ENCODE measurements around the gene LAMC2. TPM values are rescaled to one million over a fixed set of nuclear protein-coding genes. Genes with fewer than 3 reads are reported as not detected.

Gene LAMC2
- polyA plus RNA-seq = 10 to 100 TPM in 1 of 4 donors, 1 to 10 TPM in 3; 2.4 to 70.6 (median 6.2) TPM
- long read RNA-seq, donor 1 = 0 reads
- long read RNA-seq, donor 2, full-length matches to known transcripts = 2 of 11 reads
- long read RNA-seq, donor 2, partial matches to known transcripts = 9 of 11 reads
- long read RNA-seq, donor 2, other reads (novel, unspliced or antisense) = 0 of 11 reads
- long read RNA-seq, donor 3, partial matches to known transcripts = 13 of 13 reads
- long read RNA-seq, donor 3, other reads (novel, unspliced or antisense) = 0 of 13 reads
- long read RNA-seq, donor 4 = 0 reads
- long read RNA-seq, donor 5 = 0 reads
- long read RNA-seq, donor 6 = 0 reads
- long read RNA-seq, donor 7 = 0 reads
- long read RNA-seq, donor 8 = 0 reads
- long read RNA-seq, donor 9 = 0 reads
- long read RNA-seq, donor 10, full-length matches to known transcripts = 3 of 3 reads
- long read RNA-seq, donor 10, partial matches to known transcripts = 0 of 3 reads
- long read RNA-seq, donor 10, other reads (novel, unspliced or antisense) = 0 of 3 reads

- H3K4me1 ChIP-seq (ENCODE audit: control insufficient read depth in 3 of 3, insufficient read depth in 2 of 3, low read depth in 1 of 3, low read length in 2 of 3) = peaks cover 0 to 13% (median 0%) of the 10 kb centered on the region in 3 donors
- H3K27ac ChIP-seq (ENCODE audit: low read depth in 1 of 3, low read length in 2 of 3) = peak within 1 kb of the TSS; percentile 53 to 89 (median 86)
- 5 to 21% (median 13%) methylated on average over 26 to 30 of the region's 30 CpGs for WGBS, 3 donors
- H3K36me3 ChIP-seq (ENCODE audit: control insufficient read depth in 3 of 3, insufficient read depth in 2 of 3, low read depth in 1 of 3, low read length in 3 of 3) = no peaks in the 10 kb centered on the region
- DNase-seq = peak; percentile 88 to 92
- FAIRE-seq = no peak
- H3K27me3 ChIP-seq (ENCODE audit: control insufficient read depth in 3 of 3, insufficient read depth in 3 of 3, low read length in 3 of 3) = no peaks in the 10 kb centered on the region
- H3K4me3 ChIP-seq (ENCODE audit: low read depth in 1 of 3, low read length in 3 of 3) = peak within 1 kb of the TSS in 2 of 3 donors; percentile 52 to 58
- H3K9me3 ChIP-seq (ENCODE audit: control insufficient read depth in 2 of 2, insufficient read depth in 1 of 2, low read depth in 1 of 2, low read length in 1 of 2) = no peaks in the 10 kb centered on the region
Observed at GRCh38 chr1:183185941-183186490, at the start of gene LAMC2. LAMC2 (plus strand) TSS chr1:183186264; CDS start chr1:183186353, 89 bp downstream.

GRCh38 chr1:183137782-183138181, 48.3 kb upstream of the LAMC2 start:
- Histone ChIP-seq H3K9me3 (ENCODE audit: control insufficient read depth in 2 of 2, insufficient read depth in 1 of 2, low read depth in 1 of 2, low read length in 1 of 2) (no peaks in the 10 kb centered on the region), H3K27me3 (ENCODE audit: control insufficient read depth in 3 of 3, insufficient read depth in 3 of 3, low read length in 3 of 3) (no peaks in the 10 kb centered on the region), H3K4me3 (ENCODE audit: low read depth in 1 of 3, low read length in 3 of 3) (no peak overlapping the region), H3K36me3 (ENCODE audit: control insufficient read depth in 3 of 3, insufficient read depth in 2 of 3, low read depth in 1 of 3, low read length in 3 of 3) (peaks cover 0 to 33% (median 2%) of the 10 kb centered on the region in 3 donors), H3K4me1 (ENCODE audit: control insufficient read depth in 3 of 3, insufficient read depth in 2 of 3, low read depth in 1 of 3, low read length in 2 of 3) (peaks cover 0 to 15% (median 3%) of the 10 kb centered on the region in 3 donors), H3K27ac (ENCODE audit: low read depth in 1 of 3, low read length in 2 of 3) (no peak overlapping the region)
- no peak for FAIRE-seq
- WGBS, 3 donors = 65 to 89% (median 84%) methylated on average over 3 of the region's 3 CpGs
- no peak for DNase-seq

- FAIRE-seq = no peak
- H3K4me1 ChIP-seq (ENCODE audit: control insufficient read depth in 3 of 3, insufficient read depth in 2 of 3, low read depth in 1 of 3, low read length in 2 of 3) = peaks cover 0 to 15% (median 3%) of the 10 kb centered on the region in 3 donors
- H3K36me3 ChIP-seq (ENCODE audit: control insufficient read depth in 3 of 3, insufficient read depth in 2 of 3, low read depth in 1 of 3, low read length in 3 of 3) = peaks cover 0 to 32% (median 2%) of the 10 kb centered on the region in 3 donors
- H3K9me3 ChIP-seq (ENCODE audit: control insufficient read depth in 2 of 2, insufficient read depth in 1 of 2, low read depth in 1 of 2, low read length in 1 of 2) = no peaks in the 10 kb centered on the region
- H3K27ac ChIP-seq (ENCODE audit: low read depth in 1 of 3, low read length in 2 of 3) = peak overlapping the region in 1 of 3 donors; percentile 18
- 61 to 69% (median 65%) methylated on average over 4 of the region's 4 CpGs for WGBS, 3 donors
- no peaks in the 10 kb centered on the region for H3K27me3 ChIP-seq (ENCODE audit: control insufficient read depth in 3 of 3, insufficient read depth in 3 of 3, low read length in 3 of 3)
- DNase-seq = no peak
- no peak overlapping the region for H3K4me3 ChIP-seq (ENCODE audit: low read depth in 1 of 3, low read length in 3 of 3)
Observed at GRCh38 chr1:183138301-183138700, 47.8 kb upstream of the LAMC2 start.

- Histone ChIP-seq H3K36me3 (ENCODE audit: control insufficient read depth in 3 of 3, insufficient read depth in 2 of 3, low read depth in 1 of 3, low read length in 3 of 3) (peaks cover 0 to 28% (median 2%) of the 10 kb centered on the region in 3 donors), H3K4me1 (ENCODE audit: control insufficient read depth in 3 of 3, insufficient read depth in 2 of 3, low read depth in 1 of 3, low read length in 2 of 3) (peaks cover 0 to 15% (median 3%) of the 10 kb centered on the region in 3 donors), H3K4me3 (ENCODE audit: low read depth in 1 of 3, low read length in 3 of 3) (no peak overlapping the region), H3K27ac (ENCODE audit: low read depth in 1 of 3, low read length in 2 of 3) (peak overlapping the region in 2 of 3 donors; percentile 45 to 53), H3K27me3 (ENCODE audit: control insufficient read depth in 3 of 3, insufficient read depth in 3 of 3, low read length in 3 of 3) (no peaks in the 10 kb centered on the region), H3K9me3 (ENCODE audit: control insufficient read depth in 2 of 2, insufficient read depth in 1 of 2, low read depth in 1 of 2, low read length in 1 of 2) (no peaks in the 10 kb centered on the region)
- DNase-seq (peak in 1 of 2 donors; percentile 69), FAIRE-seq (no peak)
- 58 to 60% (median 59%) methylated on average over 4 of the region's 4 CpGs for WGBS, 3 donors
Observed at GRCh38 chr1:183139281-183139942, 46.7 kb upstream of the LAMC2 start.

GRCh38 chr1:183140633-183141032, 45.4 kb upstream of the LAMC2 start:
- Histone ChIP-seq H3K9me3 (ENCODE audit: control insufficient read depth in 2 of 2, insufficient read depth in 1 of 2, low read depth in 1 of 2, low read length in 1 of 2) (no peaks in the 10 kb centered on the region), H3K27ac (ENCODE audit: low read depth in 1 of 3, low read length in 2 of 3) (peak overlapping the region in 1 of 3 donors; percentile 42), H3K27me3 (ENCODE audit: control insufficient read depth in 3 of 3, insufficient read depth in 3 of 3, low read length in 3 of 3) (no peaks in the 10 kb centered on the region), H3K4me3 (ENCODE audit: low read depth in 1 of 3, low read length in 3 of 3) (no peak overlapping the region), H3K36me3 (ENCODE audit: control insufficient read depth in 3 of 3, insufficient read depth in 2 of 3, low read depth in 1 of 3, low read length in 3 of 3) (peaks cover 0 to 21% (median 2%) of the 10 kb centered on the region in 3 donors), H3K4me1 (ENCODE audit: control insufficient read depth in 3 of 3, insufficient read depth in 2 of 3, low read depth in 1 of 3, low read length in 2 of 3) (peaks cover 0 to 15% (median 3%) of the 10 kb centered on the region in 3 donors)
- DNase-seq (peak in 1 of 2 donors; percentile 55), FAIRE-seq (no peak)

GRCh38 chr1:183142171-183142570, 43.9 kb upstream of the LAMC2 start:
- no peaks in the 10 kb centered on the region for H3K27me3 ChIP-seq (ENCODE audit: control insufficient read depth in 3 of 3, insufficient read depth in 3 of 3, low read length in 3 of 3)
- H3K27ac ChIP-seq (ENCODE audit: low read depth in 1 of 3, low read length in 2 of 3) = no peak overlapping the region
- H3K4me1 ChIP-seq (ENCODE audit: control insufficient read depth in 3 of 3, insufficient read depth in 2 of 3, low read depth in 1 of 3, low read length in 2 of 3) = peaks cover 0 to 15% (median 3%) of the 10 kb centered on the region in 3 donors
- no peak overlapping the region for H3K4me3 ChIP-seq (ENCODE audit: low read depth in 1 of 3, low read length in 3 of 3)
- no peak for DNase-seq
- H3K36me3 ChIP-seq (ENCODE audit: control insufficient read depth in 3 of 3, insufficient read depth in 2 of 3, low read depth in 1 of 3, low read length in 3 of 3) = peaks cover 0 to 16% (median 0%) of the 10 kb centered on the region in 3 donors
- H3K9me3 ChIP-seq (ENCODE audit: control insufficient read depth in 2 of 2, insufficient read depth in 1 of 2, low read depth in 1 of 2, low read length in 1 of 2) = no peaks in the 10 kb centered on the region
- 75 to 76% (median 76%) methylated on average over 2 of the region's 2 CpGs for WGBS, 3 donors
- no peak for FAIRE-seq

- no peaks in the 10 kb centered on the region for H3K27me3 ChIP-seq (ENCODE audit: control insufficient read depth in 3 of 3, insufficient read depth in 3 of 3, low read length in 3 of 3)
- no peaks in the 10 kb centered on the region for H3K9me3 ChIP-seq (ENCODE audit: control insufficient read depth in 2 of 2, insufficient read depth in 1 of 2, low read depth in 1 of 2, low read length in 1 of 2)
- no peak overlapping the region for H3K4me3 ChIP-seq (ENCODE audit: low read depth in 1 of 3, low read length in 3 of 3)
- no peak for FAIRE-seq
- no peak overlapping the region for H3K27ac ChIP-seq (ENCODE audit: low read depth in 1 of 3, low read length in 2 of 3)
- no peak for DNase-seq
- peaks cover 0 to 19% (median 3%) of the 10 kb centered on the region in 3 donors for H3K4me1 ChIP-seq (ENCODE audit: control insufficient read depth in 3 of 3, insufficient read depth in 2 of 3, low read depth in 1 of 3, low read length in 2 of 3)
- 72 to 86% (median 75%) methylated on average over 7 of the region's 7 CpGs for WGBS, 3 donors
- H3K36me3 ChIP-seq (ENCODE audit: control insufficient read depth in 3 of 3, insufficient read depth in 2 of 3, low read depth in 1 of 3, low read length in 3 of 3) = peaks cover 0 to 13% (median 0%) of the 10 kb centered on the region in 3 donors
Observed at GRCh38 chr1:183143576-183144315, 42.3 kb upstream of the LAMC2 start.

Measured in small intestine (tissue), 16 donors.